NCI-H345 (cell line): ENCODE measurements around the gene FIZ1.
"Not testable (repeated sequence)": the region's sequence is repeated elsewhere in the genome, so short reads cannot be mapped to it uniquely, and the experiment has no call there.

Experiments
- DNase-seq: peaks from one replicate; lab custom pipeline; 2025; lab: John Stamatoyannopoulos, UW

FIZ1 gene

GRCh38 chr19:55576746-55577145 is 22.6 kb downstream of the FIZ1 start:
- DNase-seq = no peak

- DNase-seq = not testable (repeated sequence)
Measured at GRCh38 chr19:55573929-55574328, 25.4 kb downstream of the FIZ1 start.

- DNase-seq = not testable (repeated sequence)
Measured at GRCh38 chr19:55569477-55569876, 29.8 kb downstream of the FIZ1 start.

- DNase-seq = no peak
Measured at GRCh38 chr19:55567708-55568328, 31.5 kb downstream of the FIZ1 start.

GRCh38 chr19:55566823-55567222 is 32.5 kb downstream of the FIZ1 start:
- no peak for DNase-seq

- no peak for DNase-seq
Measured at GRCh38 chr19:55563261-55563690, 36.0 kb downstream of the FIZ1 start.

GRCh38 chr19:55559684-55560083 is 39.6 kb downstream of the FIZ1 start:
- no peak for DNase-seq

- DNase-seq = peak; percentile 24
Measured at GRCh38 chr19:55554741-55555152, 44.6 kb downstream of the FIZ1 start.

GRCh38 chr19:55554302-55554701 is 45.0 kb downstream of the FIZ1 start:
- no peak for DNase-seq

GRCh38 chr19:55553217-55554182 is 45.8 kb downstream of the FIZ1 start:
- DNase-seq = no peak

- no peak for DNase-seq
Measured at GRCh38 chr19:55552620-55553019, 46.7 kb downstream of the FIZ1 start.

GRCh38 chr19:55552206-55552605 is 47.1 kb downstream of the FIZ1 start:
- no peak for DNase-seq

GRCh38 chr19:55550321-55550650 is 49.0 kb downstream of the FIZ1 start:
- DNase-seq = no peak

GRCh38 chr19:55549500-55550320 is 49.6 kb downstream of the FIZ1 start:
- no peak for DNase-seq

- DNase-seq = no peak
Measured at GRCh38 chr19:55546822-55547614, 52.3 kb downstream of the FIZ1 start.

- DNase-seq = no peak
Measured at GRCh38 chr19:55546011-55546410, 53.3 kb downstream of the FIZ1 start.

- DNase-seq = no peak
Measured at GRCh38 chr19:55545443-55545842, 53.9 kb downstream of the FIZ1 start, which contains the start of gene SBK3. SBK3 (minus strand) TSS chr19:55545543; CDS start chr19:55545543, 0 bp downstream.

GRCh38 chr19:55544776-55545439 is 54.4 kb downstream of the FIZ1 start:
- no peak for DNase-seq

GRCh38 chr19:55544014-55544413 is 55.3 kb downstream of the FIZ1 start:
- no peak for DNase-seq

- DNase-seq = no peak
Measured at GRCh38 chr19:55543567-55543966, 55.8 kb downstream of the FIZ1 start.

- DNase-seq = no peak
Measured at GRCh38 chr19:55542292-55542855, 56.9 kb downstream of the FIZ1 start.
